GM21367 (cell line): ENCODE results near the gene TGFBR3.
"Not testable (repeated sequence)": the region's sequence is repeated elsewhere in the genome, so short reads cannot be mapped to it uniquely, and the experiment has no call there.

Experiments
- ATAC-seq: cut with Tn5 transposase; IDR thresholded peaks from one replicate; pipeline ENCODE4 v1.9.1; 2021; ENCODE audit not compliant: unreplicated experiment

TGFBR3 gene

GRCh38 chr1:91884459-91885212, 1.3 kb downstream of the TGFBR3 start:
- no peak for ATAC-seq

- no peak for ATAC-seq
Measured at GRCh38 chr1:91883470-91883869, 2.5 kb downstream of the TGFBR3 start.

- ATAC-seq: no peak
Measured at GRCh38 chr1:91881280-91881679, 4.7 kb downstream of the TGFBR3 start.

GRCh38 chr1:91879733-91880132, 6.2 kb downstream of the TGFBR3 start:
- ATAC-seq: no peak

GRCh38 chr1:91877574-91878208, 8.3 kb downstream of the TGFBR3 start:
- no peak for ATAC-seq

GRCh38 chr1:91876781-91877573, 9.0 kb downstream of the TGFBR3 start:
- no peak for ATAC-seq

GRCh38 chr1:91876040-91876470, 9.9 kb downstream of the TGFBR3 start:
- ATAC-seq: peak; percentile 89

GRCh38 chr1:91874167-91874566, 11.8 kb downstream of the TGFBR3 start:
- ATAC-seq: no peak

GRCh38 chr1:91872559-91873081, 13.3 kb downstream of the TGFBR3 start:
- ATAC-seq: no peak

GRCh38 chr1:91872000-91872399, 14.0 kb downstream of the TGFBR3 start:
- no peak for ATAC-seq

- no peak for ATAC-seq
Measured at GRCh38 chr1:91870322-91870721, 15.6 kb downstream of the TGFBR3 start.

- ATAC-seq: no peak
Measured at GRCh38 chr1:91866425-91866824, 19.5 kb downstream of the TGFBR3 start.

- ATAC-seq: no peak
Measured at GRCh38 chr1:91864017-91864700, 21.8 kb downstream of the TGFBR3 start.

- ATAC-seq: no peak
Measured at GRCh38 chr1:91863498-91863897, 22.5 kb downstream of the TGFBR3 start.

- no peak for ATAC-seq
Measured at GRCh38 chr1:91862120-91862519, 23.8 kb downstream of the TGFBR3 start.

GRCh38 chr1:91857557-91858239, 28.3 kb downstream of the TGFBR3 start:
- no peak for ATAC-seq

GRCh38 chr1:91856996-91857395, 29.0 kb downstream of the TGFBR3 start:
- no peak for ATAC-seq

- no peak for ATAC-seq
Measured at GRCh38 chr1:91854852-91855534, 31.0 kb downstream of the TGFBR3 start.

GRCh38 chr1:91853397-91853796, 32.6 kb downstream of the TGFBR3 start:
- ATAC-seq: no peak

- ATAC-seq: not testable (repeated sequence)
Measured at GRCh38 chr1:91852011-91852410, 33.9 kb downstream of the TGFBR3 start.
